Measurements from ENCODE around the gene CDK12.
"Not testable (repeated sequence)": the region's sequence is repeated elsewhere in the genome, so short reads cannot be mapped to it uniquely, and the experiment has no call there.

DNA sequence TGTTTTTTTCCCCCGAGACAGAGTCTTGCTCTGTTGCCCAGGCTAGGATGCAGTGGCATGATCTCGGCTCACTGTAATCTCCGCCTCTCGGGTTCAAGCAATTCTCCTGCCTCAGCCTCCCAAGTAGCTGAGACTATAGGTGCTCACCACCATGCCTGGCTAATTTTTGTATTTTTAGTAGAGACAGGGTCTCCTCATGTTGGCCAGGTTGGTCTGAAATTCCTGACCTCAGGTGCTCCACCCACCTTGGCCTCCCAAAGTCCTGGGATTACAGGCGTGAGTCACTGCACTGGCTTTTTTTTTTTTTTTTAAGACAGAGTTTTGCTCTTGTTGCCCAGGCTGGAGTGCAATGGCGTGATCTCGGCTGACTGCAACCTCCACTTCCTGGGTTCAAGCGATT, 18.3 kb downstream of the CDK12 start:
- TF ChIP-seq, protein P1, sequence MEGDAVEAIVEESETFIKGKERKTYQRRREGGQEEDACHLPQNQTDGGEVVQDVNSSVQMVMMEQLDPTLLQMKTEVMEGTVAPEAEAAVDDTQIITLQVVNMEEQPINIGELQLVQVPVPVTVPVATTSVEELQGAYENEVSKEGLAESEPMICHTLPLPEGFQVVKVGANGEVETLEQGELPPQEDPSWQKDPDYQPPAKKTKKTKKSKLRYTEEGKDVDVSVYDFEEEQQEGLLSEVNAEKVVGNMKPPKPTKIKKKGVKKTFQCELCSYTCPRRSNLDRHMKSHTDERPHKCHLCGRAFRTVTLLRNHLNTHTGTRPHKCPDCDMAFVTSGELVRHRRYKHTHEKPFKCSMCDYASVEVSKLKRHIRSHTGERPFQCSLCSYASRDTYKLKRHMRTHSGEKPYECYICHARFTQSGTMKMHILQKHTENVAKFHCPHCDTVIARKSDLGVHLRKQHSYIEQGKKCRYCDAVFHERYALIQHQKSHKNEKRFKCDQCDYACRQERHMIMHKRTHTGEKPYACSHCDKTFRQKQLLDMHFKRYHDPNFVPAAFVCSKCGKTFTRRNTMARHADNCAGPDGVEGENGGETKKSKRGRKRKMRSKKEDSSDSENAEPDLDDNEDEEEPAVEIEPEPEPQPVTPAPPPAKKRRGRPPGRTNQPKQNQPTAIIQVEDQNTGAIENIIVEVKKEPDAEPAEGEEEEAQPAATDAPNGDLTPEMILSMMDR (IDR thresholded peaks at IDR 0.05; ENCODE audit: poor library complexity): not testable (repeated sequence)
- not testable (repeated sequence) for TF ChIP-seq EZH2phosphoT487 (IDR thresholded peaks at IDR 0.05; ENCODE audit: low read depth, severe bottlenecking, unreplicated experiment); EZH2 (IDR thresholded peaks at IDR 0.05; ENCODE audit: borderline replicate concordance)

All from hepatocyte (in vitro differentiated cells).